ENCODE measurements around the gene CDH20.
A peak's percentile ranks its signal among the peaks of the same experiment; 100 is the strongest.

Gene CDH20

GRCh38 chr18:61543518-61543917 lies 210.3 kb downstream of the CDH20 start:
- H3K4me3 ChIP-seq (ENCODE audit: control insufficient read depth, low read depth, low read length) = no peak overlapping the region
- no peak for DNase-seq (ENCODE audit: low read depth)
- no peak for TF ChIP-seq CTCF (conservative IDR thresholded peaks at IDR 0.05; ENCODE audit: control insufficient read depth, insufficient read depth, low read depth, low read length)

GRCh38 chr18:61544178-61544577 lies 210.9 kb downstream of the CDH20 start:
- TF ChIP-seq CTCF (conservative IDR thresholded peaks at IDR 0.05; ENCODE audit: control insufficient read depth, insufficient read depth, low read depth, low read length) = no peak
- no peak for DNase-seq (ENCODE audit: low read depth)
- no peak overlapping the region for H3K4me3 ChIP-seq (ENCODE audit: control insufficient read depth, low read depth, low read length)

- no peak for TF ChIP-seq CTCF (conservative IDR thresholded peaks at IDR 0.05; ENCODE audit: control insufficient read depth, insufficient read depth, low read depth, low read length)
- DNase-seq (ENCODE audit: low read depth) = no peak
- H3K4me3 ChIP-seq (ENCODE audit: control insufficient read depth, low read depth, low read length) = no peak overlapping the region
These were observed 212.3 kb downstream of the CDH20 start for GRCh38 chr18:61545281-61546245.

- DNase-seq (ENCODE audit: low read depth) = peak; percentile 91
- TF ChIP-seq CTCF (conservative IDR thresholded peaks at IDR 0.05; ENCODE audit: control insufficient read depth, insufficient read depth, low read depth, low read length) = no peak
- H3K4me3 ChIP-seq (ENCODE audit: control insufficient read depth, low read depth, low read length) = no peak overlapping the region
These were observed 213.4 kb downstream of the CDH20 start for GRCh38 chr18:61546590-61546989.

GRCh38 chr18:61549416-61549815 lies 216.2 kb downstream of the CDH20 start:
- H3K4me3 ChIP-seq (ENCODE audit: control insufficient read depth, low read depth, low read length) = no peak overlapping the region
- TF ChIP-seq CTCF (conservative IDR thresholded peaks at IDR 0.05; ENCODE audit: control insufficient read depth, insufficient read depth, low read depth, low read length) = no peak
- no peak for DNase-seq (ENCODE audit: low read depth)

- H3K4me3 ChIP-seq (ENCODE audit: control insufficient read depth, low read depth, low read length) = no peak overlapping the region
- no peak for DNase-seq (ENCODE audit: low read depth)
- TF ChIP-seq CTCF (conservative IDR thresholded peaks at IDR 0.05; ENCODE audit: control insufficient read depth, insufficient read depth, low read depth, low read length) = no peak
These were observed 216.7 kb downstream of the CDH20 start for GRCh38 chr18:61549889-61550288.

Measured in fibroblast of mammary gland (primary cell).